ENCODE data around the gene FBXO44.

- TF ChIP-seq, protein P1, sequence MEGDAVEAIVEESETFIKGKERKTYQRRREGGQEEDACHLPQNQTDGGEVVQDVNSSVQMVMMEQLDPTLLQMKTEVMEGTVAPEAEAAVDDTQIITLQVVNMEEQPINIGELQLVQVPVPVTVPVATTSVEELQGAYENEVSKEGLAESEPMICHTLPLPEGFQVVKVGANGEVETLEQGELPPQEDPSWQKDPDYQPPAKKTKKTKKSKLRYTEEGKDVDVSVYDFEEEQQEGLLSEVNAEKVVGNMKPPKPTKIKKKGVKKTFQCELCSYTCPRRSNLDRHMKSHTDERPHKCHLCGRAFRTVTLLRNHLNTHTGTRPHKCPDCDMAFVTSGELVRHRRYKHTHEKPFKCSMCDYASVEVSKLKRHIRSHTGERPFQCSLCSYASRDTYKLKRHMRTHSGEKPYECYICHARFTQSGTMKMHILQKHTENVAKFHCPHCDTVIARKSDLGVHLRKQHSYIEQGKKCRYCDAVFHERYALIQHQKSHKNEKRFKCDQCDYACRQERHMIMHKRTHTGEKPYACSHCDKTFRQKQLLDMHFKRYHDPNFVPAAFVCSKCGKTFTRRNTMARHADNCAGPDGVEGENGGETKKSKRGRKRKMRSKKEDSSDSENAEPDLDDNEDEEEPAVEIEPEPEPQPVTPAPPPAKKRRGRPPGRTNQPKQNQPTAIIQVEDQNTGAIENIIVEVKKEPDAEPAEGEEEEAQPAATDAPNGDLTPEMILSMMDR (IDR thresholded peaks at IDR 0.05): no peak
- TF ChIP-seq POLR2A (IDR thresholded peaks at IDR 0.05): no peak
These were observed 47.9 kb upstream of the FBXO44 start for GRCh38 chr1:11606775-11607174.

All from adrenal gland (tissue), 5 donors.